Measurements from ENCODE around the gene NEURL4. TPM values are rescaled to one million over a fixed set of nuclear protein-coding genes. Genes with fewer than 3 reads are reported as not detected.

NEURL4 gene
- total RNA-seq, 2 donors from 2014 or later: 30.2 to 55.8 TPM

DNA sequence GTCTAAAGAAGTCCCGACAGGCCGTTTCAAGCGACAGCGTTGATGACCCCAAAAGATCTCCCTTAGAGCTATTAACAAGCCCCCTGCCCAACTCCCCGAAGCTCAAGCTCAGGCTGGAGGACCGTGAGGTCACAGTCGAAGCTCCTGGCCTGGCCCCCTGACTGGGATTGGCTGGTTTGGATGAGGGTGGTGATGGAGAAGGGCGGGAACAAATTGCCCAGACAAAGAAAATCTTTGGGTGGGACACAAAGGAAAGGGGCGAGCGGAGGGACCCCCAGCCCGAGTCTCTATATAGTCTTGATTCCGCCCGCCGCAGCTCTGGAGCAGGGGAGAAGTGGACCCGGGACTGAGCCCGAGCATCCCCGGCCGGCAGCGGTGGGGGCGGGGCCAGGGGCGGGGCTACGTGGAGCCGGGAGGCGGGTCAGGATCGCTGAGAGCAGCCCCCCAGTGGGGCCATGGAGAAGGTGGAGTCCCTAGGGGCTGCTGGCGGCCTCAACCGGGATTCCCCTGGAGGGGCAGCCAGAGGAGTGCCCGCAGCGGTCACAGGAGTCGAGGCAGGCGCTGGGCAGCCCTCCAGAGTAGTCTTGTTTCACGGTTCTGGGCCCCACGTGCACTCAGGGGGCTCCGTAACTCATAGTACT, 982 bp upstream of the NEURL4 start:
- H3K4me1 ChIP-seq: peaks cover 10% of the 10 kb centered on the region
- H3K9me3 ChIP-seq: no peaks in the 10 kb centered on the region
- intact Hi-C loops (cut with DNase I): no loop called here
- no peaks in the 10 kb centered on the region for H3K27me3 ChIP-seq
- TF ChIP-seq CTCF (IDR thresholded peaks at IDR 0.05): no peak
- peak overlapping the region; percentile 70 to 96 for H3K9ac ChIP-seq (ENCODE audit: low read depth in 2 of 2, low read length in 2 of 2)
- peak; percentile 85 for DNase-seq
- peak overlapping the region; percentile 94 for H3K4me3 ChIP-seq
- no peaks in the 10 kb centered on the region for H3K36me3 ChIP-seq
- H3K27ac ChIP-seq: peak overlapping the region; percentile 78

DNA sequence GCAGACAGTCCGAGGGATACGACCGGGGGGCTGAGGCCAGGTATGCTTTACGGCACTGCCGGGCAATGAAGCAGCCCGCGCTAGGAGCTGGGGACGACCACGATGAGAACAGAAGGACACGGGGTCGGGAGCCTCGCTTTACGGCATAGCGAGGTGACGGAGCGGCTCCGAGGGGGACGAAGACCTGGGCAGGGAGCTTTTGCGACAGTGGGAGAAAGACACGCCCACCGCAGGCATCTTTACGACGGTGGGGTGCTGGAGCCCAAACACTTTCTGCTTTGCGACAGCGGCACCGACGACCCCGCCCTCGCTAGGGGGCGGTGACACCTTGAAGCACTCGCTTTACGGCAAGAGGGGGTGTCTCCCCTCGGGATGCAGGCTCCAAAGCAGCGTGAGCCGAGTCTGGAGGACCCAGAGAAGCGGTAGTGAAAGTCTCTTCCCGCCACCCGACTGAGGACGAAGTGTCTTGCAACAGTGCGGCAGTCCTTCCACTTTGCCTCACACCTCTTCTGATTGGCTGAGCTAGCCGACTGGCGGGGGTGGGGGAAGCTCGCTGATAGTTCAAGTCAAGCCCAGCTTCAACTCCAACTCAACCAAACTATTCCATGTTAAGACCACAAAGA, 350 bp upstream of the NEURL4 start:
- TF ChIP-seq CTCF (IDR thresholded peaks at IDR 0.05): no peak
- no peaks in the 10 kb centered on the region for H3K27me3 ChIP-seq
- peak; percentile 99 for DNase-seq
- H3K4me3 ChIP-seq: peak overlapping the region; percentile 94
- no peaks in the 10 kb centered on the region for H3K36me3 ChIP-seq
- H3K4me1 ChIP-seq: peaks cover 10% of the 10 kb centered on the region
- H3K27ac ChIP-seq: peak overlapping the region; percentile 78
- H3K9ac ChIP-seq (ENCODE audit: low read depth in 2 of 2, low read length in 2 of 2): peak overlapping the region; percentile 93 to 96
- H3K9me3 ChIP-seq: no peaks in the 10 kb centered on the region
- intact Hi-C loops (cut with DNase I): no loop called here

DNA sequence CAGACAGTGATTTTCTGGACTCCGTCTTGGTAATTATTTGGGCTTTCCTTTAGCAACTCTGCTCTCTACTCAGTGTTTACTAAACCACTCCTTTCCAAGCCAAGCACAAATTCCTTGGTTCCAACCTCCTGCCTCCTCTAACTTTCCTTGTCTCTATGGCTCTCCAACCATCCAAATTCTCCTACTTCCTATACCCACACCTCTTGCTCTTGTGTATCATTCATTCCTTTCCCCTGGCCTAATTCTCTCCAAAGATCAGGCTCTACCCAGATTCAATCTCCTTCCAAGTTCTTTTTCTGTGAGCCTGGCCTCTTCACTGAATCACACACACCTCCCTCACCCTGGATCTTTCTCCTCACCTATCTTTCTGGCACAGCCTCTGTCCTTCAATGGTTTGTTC, 1.1 kb downstream of the NEURL4 start:
- peak overlapping the region in 1 of 2 donors; percentile 96 for H3K9ac ChIP-seq (ENCODE audit: low read depth in 2 of 2, low read length in 2 of 2)
- no peak overlapping the region for H3K27ac ChIP-seq
- no peak for TF ChIP-seq CTCF (IDR thresholded peaks at IDR 0.05)
- no peaks in the 10 kb centered on the region for H3K27me3 ChIP-seq
- peak overlapping the region; percentile 94 for H3K4me3 ChIP-seq
- intact Hi-C loops (cut with DNase I): no loop called here
- DNase-seq: no peak
- peaks cover 3% of the 10 kb centered on the region for H3K36me3 ChIP-seq
- peaks cover 10% of the 10 kb centered on the region for H3K4me1 ChIP-seq
- no peaks in the 10 kb centered on the region for H3K9me3 ChIP-seq

DNA sequence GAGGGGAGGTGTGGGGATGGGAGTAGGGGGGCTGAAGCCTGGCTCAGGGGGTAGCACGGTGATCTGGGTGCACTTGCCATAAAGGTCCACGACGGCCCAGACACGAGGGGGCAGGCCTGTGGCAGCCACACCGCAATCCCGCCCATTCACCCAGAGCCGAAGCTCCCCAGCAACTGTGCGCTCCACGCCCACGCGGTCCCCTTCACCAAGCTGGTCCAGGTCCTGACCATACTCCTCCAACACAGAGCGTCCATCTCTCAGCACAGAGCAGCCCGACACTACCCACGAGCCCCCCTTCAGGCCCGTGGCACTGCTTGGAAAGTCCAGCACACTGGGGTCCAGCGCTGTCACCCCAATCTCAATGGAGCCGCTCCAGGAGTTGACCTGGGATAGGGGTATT, 1.6 kb downstream of the NEURL4 start:
- no peak for TF ChIP-seq CTCF (IDR thresholded peaks at IDR 0.05)

GRCh38 chr17:7327056-7327455, 2.1 kb downstream of the NEURL4 start:
- TF ChIP-seq CTCF (IDR thresholded peaks at IDR 0.05): no peak
- no peaks in the 10 kb centered on the region for H3K27me3 ChIP-seq
- peaks cover 13% of the 10 kb centered on the region for H3K36me3 ChIP-seq
- H3K9me3 ChIP-seq: no peaks in the 10 kb centered on the region
- DNase-seq: no peak
- no peak overlapping the region for H3K27ac ChIP-seq
- intact Hi-C loops (cut with DNase I): no loop called here
- H3K4me3 ChIP-seq: no peak overlapping the region
- no peak overlapping the region for H3K9ac ChIP-seq (ENCODE audit: low read depth in 2 of 2, low read length in 2 of 2)
- peaks cover 10% of the 10 kb centered on the region for H3K4me1 ChIP-seq

More for the DNA sequence above, 1.6 kb downstream of the NEURL4 start:
- no peak overlapping the region for H3K27ac ChIP-seq
- H3K4me3 ChIP-seq: no peak overlapping the region
- peaks cover 8% of the 10 kb centered on the region for H3K36me3 ChIP-seq
- H3K9ac ChIP-seq (ENCODE audit: low read depth in 2 of 2, low read length in 2 of 2): no peak overlapping the region
- intact Hi-C loops (cut with DNase I): no loop called here
- H3K4me1 ChIP-seq: peaks cover 10% of the 10 kb centered on the region
- H3K9me3 ChIP-seq: no peaks in the 10 kb centered on the region
- H3K27me3 ChIP-seq: no peaks in the 10 kb centered on the region
- no peak for DNase-seq

Measured in colonic mucosa (tissue), 4 donors.